Nephron (organoid): ENCODE data around the gene CSNK1A1.

Experiments
- H3K27ac Mint-ChIP-seq, 3 experiments: 2 replicates each; pipeline ENCODE4 v1.8.0; 2020; ENCODE audit warnings: mixed read lengths in 3 of 3, mild to moderate bottlenecking in 2 of 3, moderate library complexity in 1 of 3
- H3K27me3 Mint-ChIP-seq: 2 replicates; pipeline ENCODE4 v1.8.0; 2021; ENCODE audit warnings: low read depth, mild to moderate bottlenecking, moderate library complexity, mixed read lengths
- H3K36me3 Mint-ChIP-seq: 2 replicates; pipeline ENCODE4 v1.8.0; 2020; ENCODE audit warnings: low read depth, mixed read lengths
- H3K4me1 Mint-ChIP-seq: 2 replicates; pipeline ENCODE4 v1.8.0; 2020; ENCODE audit warnings: mixed read lengths
- H3K4me3 Mint-ChIP-seq, 3 experiments: 2 replicates each; pipeline ENCODE4 v1.8.0; 2020; ENCODE audit warnings: mild to moderate bottlenecking in 3 of 3, mixed read lengths in 3 of 3, moderate library complexity in 2 of 3
- H3K9me3 Mint-ChIP-seq: 2 replicates; pipeline ENCODE4 v1.8.0; 2020; ENCODE audit warnings: mixed read lengths
- TF ChIP-seq, protein P1 (sequence below), 3 experiments: fragments of 200-600 bp; sonication (generic); IDR thresholded peaks; one replicate each; pipeline ENCODE4 v1.5.0; 2021; ENCODE audit warnings: antibody characterized with exemption in 3 of 3; ENCODE audit not compliant: unreplicated experiment in 3 of 3

Gene CSNK1A1

DNA sequence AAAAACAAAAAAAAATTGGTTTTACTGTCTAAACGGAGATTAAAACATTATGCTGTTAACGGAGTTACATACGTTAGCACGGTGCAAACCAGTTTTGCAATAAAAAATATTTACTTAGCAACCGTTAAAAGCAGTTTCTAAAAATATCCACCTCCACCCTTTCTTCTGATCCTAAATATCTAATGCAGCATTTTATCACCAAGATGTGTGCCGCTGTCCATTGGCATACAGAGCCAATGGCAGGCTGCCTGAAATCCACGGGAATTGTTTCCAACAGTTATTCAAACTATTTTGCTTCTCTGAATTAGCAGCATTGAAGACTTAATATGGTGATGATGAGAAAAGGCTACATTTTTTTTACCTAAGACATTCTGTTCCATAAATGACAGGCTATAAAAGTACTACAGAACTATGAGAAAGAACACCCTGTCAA is 61.6 kb downstream of the CSNK1A1 start:
- no peak overlapping the region for H3K4me3 Mint-ChIP-seq
- H3K4me1 Mint-ChIP-seq = peaks cover 45% of the 10 kb centered on the region
- H3K9me3 Mint-ChIP-seq = no peaks in the 10 kb centered on the region

DNA sequence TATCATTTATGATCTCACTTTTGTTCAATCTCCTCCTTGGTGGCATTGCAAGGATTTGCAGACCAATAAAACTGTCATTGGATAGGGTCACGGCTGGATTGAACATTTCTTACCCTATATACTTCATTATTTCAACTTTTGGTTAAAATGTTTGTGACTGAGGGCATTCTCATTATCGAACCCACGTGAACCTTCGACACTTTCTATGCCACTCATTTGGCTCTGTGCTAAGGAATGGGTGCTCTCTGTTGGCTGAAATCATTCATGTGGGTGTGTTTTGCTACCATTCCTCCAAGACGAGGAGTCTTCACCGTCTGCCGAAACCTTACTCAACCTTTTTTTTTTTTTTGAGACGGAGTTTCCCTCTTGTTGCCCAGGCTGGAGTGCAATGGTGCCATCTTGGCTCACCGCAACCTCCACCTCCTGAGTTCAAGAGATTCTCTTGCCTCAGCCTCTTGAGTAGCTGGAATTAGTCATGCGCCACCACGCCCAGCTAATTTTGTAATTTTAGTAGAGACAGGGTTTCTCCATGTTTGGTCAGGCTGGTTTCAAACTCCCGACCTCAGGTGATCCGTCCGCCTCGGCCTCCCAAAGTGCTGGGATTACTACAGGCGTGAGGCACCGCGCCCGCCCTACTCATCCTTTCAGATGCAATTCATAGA is 62.5 kb downstream of the CSNK1A1 start:
- Mint-ChIP-seq H3K36me3 (peaks cover 11% of the 10 kb centered on the region), H3K27me3 (no peaks in the 10 kb centered on the region), H3K9me3 (no peaks in the 10 kb centered on the region), H3K4me1 (peaks cover 45% of the 10 kb centered on the region), H3K4me3 (no peak overlapping the region), H3K27ac (peak overlapping the region in 1 of 3 experiments; percentile 32)
- TF ChIP-seq, protein P1, sequence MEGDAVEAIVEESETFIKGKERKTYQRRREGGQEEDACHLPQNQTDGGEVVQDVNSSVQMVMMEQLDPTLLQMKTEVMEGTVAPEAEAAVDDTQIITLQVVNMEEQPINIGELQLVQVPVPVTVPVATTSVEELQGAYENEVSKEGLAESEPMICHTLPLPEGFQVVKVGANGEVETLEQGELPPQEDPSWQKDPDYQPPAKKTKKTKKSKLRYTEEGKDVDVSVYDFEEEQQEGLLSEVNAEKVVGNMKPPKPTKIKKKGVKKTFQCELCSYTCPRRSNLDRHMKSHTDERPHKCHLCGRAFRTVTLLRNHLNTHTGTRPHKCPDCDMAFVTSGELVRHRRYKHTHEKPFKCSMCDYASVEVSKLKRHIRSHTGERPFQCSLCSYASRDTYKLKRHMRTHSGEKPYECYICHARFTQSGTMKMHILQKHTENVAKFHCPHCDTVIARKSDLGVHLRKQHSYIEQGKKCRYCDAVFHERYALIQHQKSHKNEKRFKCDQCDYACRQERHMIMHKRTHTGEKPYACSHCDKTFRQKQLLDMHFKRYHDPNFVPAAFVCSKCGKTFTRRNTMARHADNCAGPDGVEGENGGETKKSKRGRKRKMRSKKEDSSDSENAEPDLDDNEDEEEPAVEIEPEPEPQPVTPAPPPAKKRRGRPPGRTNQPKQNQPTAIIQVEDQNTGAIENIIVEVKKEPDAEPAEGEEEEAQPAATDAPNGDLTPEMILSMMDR (IDR thresholded peaks at IDR 0.05; ENCODE audit: unreplicated experiment in 3 of 3) = no peak

More for the DNA sequence above, 61.6 kb downstream of the CSNK1A1 start:
- peak overlapping the region in 1 of 3 experiments; percentile 26 for H3K27ac Mint-ChIP-seq
- TF ChIP-seq, protein P1 (IDR thresholded peaks at IDR 0.05; ENCODE audit: unreplicated experiment in 3 of 3) = no peak
- H3K36me3 Mint-ChIP-seq = peaks cover 15% of the 10 kb centered on the region
- H3K27me3 Mint-ChIP-seq = no peaks in the 10 kb centered on the region

DNA sequence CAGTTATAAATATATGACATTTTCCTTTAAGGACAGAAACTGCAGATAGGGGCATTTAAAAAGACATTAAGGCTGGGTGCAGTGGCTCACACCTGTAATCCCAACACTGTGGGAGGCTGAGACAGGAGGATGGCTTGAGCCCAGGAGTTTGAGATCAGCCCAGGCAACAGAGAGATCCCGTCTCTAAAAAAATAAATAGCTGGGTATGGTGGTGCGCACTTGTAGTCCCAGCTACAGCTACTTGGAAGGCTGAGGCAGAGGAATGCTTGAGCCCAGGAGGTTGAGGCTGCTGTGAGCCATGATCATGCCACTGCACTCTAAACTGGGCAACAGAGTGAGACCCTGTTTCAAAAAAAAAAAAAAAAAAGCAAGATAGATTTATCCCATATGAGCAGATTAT is 63.6 kb downstream of the CSNK1A1 start:
- Mint-ChIP-seq H3K36me3 (peaks cover 2% of the 10 kb centered on the region), H3K4me1 (peaks cover 45% of the 10 kb centered on the region), H3K27ac (peak overlapping the region in 1 of 3 experiments; percentile 38), H3K27me3 (no peaks in the 10 kb centered on the region), H3K9me3 (no peaks in the 10 kb centered on the region), H3K4me3 (no peak overlapping the region)
- TF ChIP-seq, protein P1 (IDR thresholded peaks at IDR 0.05; ENCODE audit: unreplicated experiment in 3 of 3) = no peak

DNA sequence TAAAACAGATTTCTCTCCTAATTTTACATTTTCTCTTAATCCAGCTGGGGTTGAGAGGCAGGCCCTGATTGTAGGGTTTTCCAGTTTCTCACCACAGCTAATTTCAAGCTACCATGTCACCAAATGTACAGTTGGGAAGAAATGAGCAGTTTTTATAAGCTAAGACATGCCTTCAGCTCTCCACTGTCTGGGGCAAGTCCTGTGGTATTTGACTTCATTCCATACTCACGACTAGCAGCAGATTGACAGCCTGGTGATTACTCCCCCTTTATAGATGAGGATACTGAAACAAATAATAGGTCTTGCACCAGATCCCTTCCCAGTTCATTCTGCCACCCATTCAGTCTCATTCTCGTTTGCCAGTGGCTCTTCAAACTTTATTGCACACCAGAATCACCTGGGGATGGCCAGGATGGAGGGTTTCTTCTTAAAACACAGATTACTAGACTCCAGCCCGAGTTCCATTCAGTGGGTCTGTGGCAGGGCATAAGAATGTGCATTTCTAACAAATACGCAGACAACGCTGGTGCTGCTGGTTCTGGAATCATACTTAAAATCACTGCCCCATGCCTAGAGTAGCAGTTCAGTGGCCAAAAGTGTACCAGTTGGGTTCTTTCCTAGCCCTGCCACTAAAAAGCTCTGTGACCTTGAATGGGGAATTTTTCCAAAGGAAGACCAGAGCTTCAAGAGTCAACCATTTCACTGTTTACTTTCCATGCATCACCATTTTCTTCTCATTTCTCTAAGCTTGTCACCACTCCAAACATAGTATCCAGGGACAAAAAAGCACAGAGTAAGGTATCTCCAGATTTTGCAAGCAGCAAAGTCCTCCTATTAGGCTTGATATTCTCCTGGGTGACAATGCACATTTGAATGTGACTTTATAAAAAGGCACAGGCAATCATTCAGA is 64.3 kb downstream of the CSNK1A1 start:
- no peaks in the 10 kb centered on the region for H3K9me3 Mint-ChIP-seq
- H3K27ac Mint-ChIP-seq = peak overlapping the region; percentile 39 to 87 (median 47)
- H3K27me3 Mint-ChIP-seq = no peaks in the 10 kb centered on the region
- H3K4me3 Mint-ChIP-seq = no peak overlapping the region
- no peaks in the 10 kb centered on the region for H3K36me3 Mint-ChIP-seq
- H3K4me1 Mint-ChIP-seq = peaks cover 48% of the 10 kb centered on the region
- TF ChIP-seq, protein P1 (IDR thresholded peaks at IDR 0.05; ENCODE audit: unreplicated experiment in 3 of 3) = no peak

DNA sequence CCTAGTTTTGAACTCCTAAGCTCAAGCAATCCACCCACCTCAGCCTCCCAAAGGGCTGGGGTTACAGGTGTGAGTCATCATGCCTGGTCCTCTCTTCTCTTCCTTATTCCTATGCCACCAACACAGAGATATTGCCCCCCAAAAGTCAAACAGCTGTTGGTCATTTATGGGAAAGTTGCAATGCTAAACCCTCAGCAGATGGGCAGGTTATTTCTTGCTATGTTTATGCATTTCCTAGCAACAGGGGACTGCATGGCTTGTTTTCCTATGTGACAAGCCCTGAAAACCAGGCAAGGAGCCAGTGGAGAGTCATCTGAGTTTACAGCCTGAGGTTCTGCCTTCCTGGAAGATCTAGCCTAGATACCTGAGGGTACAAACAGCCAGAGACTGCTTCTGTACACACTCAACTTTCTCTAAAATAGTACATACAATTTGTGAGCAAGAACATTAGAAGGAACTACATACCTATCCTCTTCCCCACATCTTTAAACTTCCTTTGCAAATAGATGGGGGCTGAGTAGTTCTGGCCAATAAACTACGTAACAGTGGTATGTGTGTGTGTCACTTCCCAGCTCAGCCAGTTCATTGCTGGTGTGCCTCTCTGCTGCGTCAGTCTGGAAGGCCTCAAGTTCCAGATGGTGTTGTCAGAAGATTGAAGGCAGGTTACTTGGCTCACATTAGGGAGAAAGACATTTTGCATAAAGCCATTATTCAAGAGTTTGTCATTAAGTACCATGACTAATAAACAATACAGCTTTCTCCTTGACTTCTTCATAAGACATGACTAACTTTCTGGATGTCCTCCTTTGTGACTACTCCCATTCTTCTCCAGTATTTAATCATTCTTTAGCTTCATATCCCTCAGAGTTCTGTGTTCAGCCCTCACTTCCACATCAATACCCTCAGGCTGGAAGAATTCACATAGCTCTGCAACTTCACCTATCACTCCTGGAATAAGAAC is 65.3 kb downstream of the CSNK1A1 start:
- H3K4me1 Mint-ChIP-seq = peaks cover 49% of the 10 kb centered on the region
- no peaks in the 10 kb centered on the region for H3K9me3 Mint-ChIP-seq
- H3K27ac Mint-ChIP-seq = peak overlapping the region; percentile 39 to 87 (median 50)
- no peaks in the 10 kb centered on the region for H3K27me3 Mint-ChIP-seq
- no peaks in the 10 kb centered on the region for H3K36me3 Mint-ChIP-seq
- TF ChIP-seq, protein P1 (IDR thresholded peaks at IDR 0.05; ENCODE audit: unreplicated experiment in 3 of 3) = no peak
- no peak overlapping the region for H3K4me3 Mint-ChIP-seq
